Ovary (tissue), 9 donors: ENCODE data around the gene THAP11. TPM values are rescaled to one million over a fixed set of nuclear protein-coding genes. Genes with fewer than 3 reads are reported as not detected.

Source experiments
- DNase-seq, 5 donors: peaks; one replicate each; pipeline ENCODE4 v3.0.0-alpha.2; 2019 to 2020
- H3K27ac ChIP-seq, 2 donors: fragments of 200-600 bp; one replicate each; pipeline versions ENCODE4 v1.5.1 to v1.8.0; 2019 to 2022
- H3K27me3 ChIP-seq: fragments of 200-600 bp; one replicate; pipeline ENCODE4 v1.8.0; 2022
- H3K36me3 ChIP-seq: fragments of 200-600 bp; sonication (generic); one replicate; pipeline ENCODE4 v1.5.1; 2019
- H3K4me1 ChIP-seq: one replicate; pipeline ENCODE4 v1.8.1; 2013; ENCODE audit warnings: mild to moderate bottlenecking, moderate library complexity; ENCODE audit not compliant: insufficient read depth
- H3K4me3 ChIP-seq: fragments of 200-600 bp; sonication (generic); one replicate; pipeline ENCODE4 v1.5.1; 2017
- H3K9me3 ChIP-seq, 2 donors: fragments of 200-600 bp in 1 of 2; sonication (generic) in 1 of 2; one replicate each; pipeline versions ENCODE4 v1.5.1 to v1.8.1; 2013 to 2019; ENCODE audit warnings: mild to moderate bottlenecking in 1 of 2, moderate library complexity in 1 of 2
- CTCF ChIP-seq, 3 donors: fragments of 450-650 bp in 2 of 3; fragments of 200-600 bp in 1 of 3; IDR thresholded peaks; one replicate each; pipeline versions ENCODE4 v1.5.1 to v1.8.0; 2016 to 2022; ENCODE audit warnings: antibody characterized with exemption in 3 of 3, mild to moderate bottlenecking in 1 of 3
- EP300 ChIP-seq: sonication (generic); formaldehyde crosslinking; IDR thresholded peaks from one replicate; pipeline ENCODE4 v1.6.1; 2017; ENCODE audit warnings: antibody characterized with exemption
- POLR2A ChIP-seq: fragments of 450-650 bp; IDR thresholded peaks from one replicate; pipeline ENCODE4 v1.6.1; 2017; ENCODE audit warnings: antibody characterized with exemption, mild to moderate bottlenecking, moderate library complexity
- WGBS, 3 donors: extraction: QIAGEN DNeasy Blood & Tissue Kit in 1 of 3; methylation state at CpG; one replicate each; pipeline versions ENCODE4 v1.1.5 to v1.1.7; 2013 to 2017; 5-methylcytosine and 5-hydroxymethylcytosine counted together
- intact Hi-C, 4 donors: fragments of 100-400 bp; cut with DNase I; formaldehyde crosslinking; loops; one replicate each; pipeline versions ENCODE4 v1.11.0 to v1.15.1; 2022 to 2023
- polyA plus RNA-seq, 2 donors: library from polyadenylated mRNA; stranded (reverse); fragments of 200-250 nt in 1 of 2; fragments of 350-450 nt in 1 of 2; fragmentation: Illumina TruSeq in 1 of 2; extraction: RNeasy Lipid Tissue Mini Kit (QIAGEN cat#74804) in 1 of 2; gene quantifications; one replicate each; pipeline ENCODE4 v1.2.3, GENCODE V29; 2013 to 2014
- small RNA-seq: library from RNA; depleted of rRNA; stranded (forward); fragments of <200 nt; gene quantifications from one replicate; pipeline ENCODE3, GENCODE V24; 2016
- total RNA-seq, 7 donors: library from RNA; depleted of rRNA in 2 of 7; stranded (reverse); fragments of >200 nt in 2 of 7; fragmentation: NEBNext Ultra II Directional in 3 of 7; extraction: Animal tissue kit (Norgen Biotek cat#: 25700) in 3 of 7; gene quantifications; one replicate each; pipeline versions ENCODE4 v1.1.0 to v1.2.4, GENCODE V29; 2016 to 2023
- donor health status: DM: no; HTN: no; CAD: no; lungs with moderate emphysema.
- donor health status: DM: no; HTN: no; CAD: no.
- donor health status: Bipolar disorder and iron deficiency.
- donor health status: DM: yes; HTN: yes; CAD: no.
- donor health status: DM: no; HTN: no; CAD: no.
- donor health status: DM: yes; HTN: yes; CAD: no.

Gene THAP11
- total and polyA plus RNA-seq, 9 donors: 17.3 to 59.7 (median 42.9) TPM

- 91 to 99% (median 92%) methylated on average over 5 of the region's 5 CpGs for WGBS, 3 donors
- no peaks in the 10 kb centered on the region for H3K36me3 ChIP-seq
- H3K4me1 ChIP-seq: peaks cover 6% of the 10 kb centered on the region
- DNase-seq: no peak
- H3K27ac ChIP-seq: no peak overlapping the region
- H3K4me3 ChIP-seq: no peak overlapping the region
- no peaks in the 10 kb centered on the region for H3K27me3 ChIP-seq
- TF ChIP-seq EP300: no peak
- TF ChIP-seq POLR2A: no peak
- TF ChIP-seq CTCF (IDR thresholded peaks at IDR 0.05): no peak
- H3K9me3 ChIP-seq: no peaks in the 10 kb centered on the region
- intact Hi-C loops: no loop called here
Observed at GRCh38 chr16:67886387-67886786, 44.3 kb downstream of the THAP11 start.

GRCh38 chr16:67888331-67888730, 46.2 kb downstream of the THAP11 start:
- Histone ChIP-seq H3K27ac (no peak overlapping the region), H3K9me3 (no peaks in the 10 kb centered on the region), H3K4me1 (peaks cover 6% of the 10 kb centered on the region), H3K4me3 (no peak overlapping the region), H3K36me3 (no peaks in the 10 kb centered on the region), H3K27me3 (no peaks in the 10 kb centered on the region)
- 77 to 86% (median 84%) methylated on average over 3 of the region's 3 CpGs for WGBS, 3 donors
- intact Hi-C loops: no loop called here
- DNase-seq: no peak
- TF ChIP-seq EP300 (no peak), POLR2A (no peak), CTCF (IDR thresholded peaks at IDR 0.05) (no peak)

- Histone ChIP-seq H3K36me3 (no peaks in the 10 kb centered on the region), H3K27me3 (no peaks in the 10 kb centered on the region), H3K9me3 (no peaks in the 10 kb centered on the region), H3K4me3 (peak overlapping the region; percentile 38), H3K27ac (peak overlapping the region in 1 of 2 donors; percentile 11), H3K4me1 (peaks cover 16% of the 10 kb centered on the region)
- no peak for DNase-seq
- 23 to 43% (median 33%) methylated on average over 5 of the region's 5 CpGs for WGBS, 3 donors
- intact Hi-C loops: no loop called here
- no peak for TF ChIP-seq EP300
Observed at GRCh38 chr16:67892375-67892774, 50.3 kb downstream of the THAP11 start.

DNA sequence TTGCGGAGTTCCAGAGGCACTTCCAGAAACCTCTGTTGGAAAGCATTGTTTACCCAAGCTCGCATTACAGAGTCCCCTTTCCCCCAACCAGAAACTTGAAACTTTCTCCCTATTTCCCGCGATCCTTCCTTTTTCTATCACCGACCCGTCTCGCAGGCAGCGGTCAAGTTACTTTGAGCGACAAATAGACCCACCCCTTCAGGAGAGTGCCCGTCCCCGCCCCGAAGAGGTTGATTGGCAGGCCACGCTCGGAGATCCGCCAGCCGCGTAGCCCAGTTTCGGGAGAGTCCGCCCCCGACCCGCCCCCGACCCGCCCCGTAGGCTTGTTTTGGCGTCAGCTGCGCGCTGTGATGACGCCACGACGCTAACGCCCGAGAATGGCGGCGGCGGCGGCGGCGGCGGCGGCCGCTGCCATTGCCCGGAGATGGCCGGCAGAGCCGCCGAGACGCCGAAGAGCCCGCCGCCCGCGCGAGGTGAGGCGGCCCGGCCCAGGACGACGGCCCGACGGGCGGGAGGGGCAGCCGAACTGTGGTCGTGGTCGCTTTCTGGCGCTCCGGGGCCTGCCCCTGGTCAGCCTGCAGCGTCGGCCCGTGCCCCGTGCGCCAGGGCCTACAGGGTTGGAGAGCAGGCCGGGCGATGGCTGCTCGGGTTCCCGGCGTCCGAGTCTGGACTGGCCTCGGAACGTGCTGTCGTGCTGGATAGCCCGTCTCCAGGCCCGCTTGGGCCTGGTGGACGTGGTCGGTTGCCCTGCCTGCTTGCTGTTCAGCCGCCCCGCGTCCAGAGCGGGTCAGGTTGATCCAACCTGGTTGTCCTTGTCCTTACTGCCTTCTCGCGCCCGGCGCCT, 51.0 kb downstream of the THAP11 start, which contains the start of gene PSKH1:
PSKH1 (plus strand) TSS at position 356 of the 844 bp plus-strand sequence. CDS start 15,496 bp downstream, outside the sequence.
- peak within 1 kb of the TSS; percentile 89 for H3K4me3 ChIP-seq
- H3K36me3 ChIP-seq: no peaks in the 10 kb centered on the region
- intact Hi-C loops: no loop called here
- H3K4me1 ChIP-seq: peaks cover 16% of the 10 kb centered on the region
- WGBS, 3 donors: 0 to 1% (median 1%) methylated on average over 51 to 90 of the region's 90 CpGs
- H3K9me3 ChIP-seq: no peaks in the 10 kb centered on the region
- TF ChIP-seq CTCF (IDR thresholded peaks at IDR 0.05) (peak in 2 of 3 donors; percentile 8 to 22), EP300 (no peak), POLR2A (peak; percentile 83)
- no peaks in the 10 kb centered on the region for H3K27me3 ChIP-seq
- DNase-seq: peak; percentile 96 to 97 (median 97)
- peak within 1 kb of the TSS; percentile 90 to 94 for H3K27ac ChIP-seq

Small RNA genes within 50 kb of the gene (small RNA-seq; reads per million reads assigned to genes)
- gene AC040162.2 (not detected), gene NRN1L (not detected)

Other genes with a start within 250 kb of the THAP11 start
- gene CARMIL2, start 197.2 kb upstream of the THAP11 start, total RNA-seq: 1 to 10 TPM in 2 of 7 donors, under 1 TPM in 4, not detected in 1; 0.23 to 1.5 (median 0.61) TPM
- under 1 TPM; 0.10 to 0.51 TPM for gene CARMIL2, start 197.2 kb upstream of the THAP11 start, polyA plus RNA-seq
- 10 to 100 TPM; 22.5 to 40.8 (median 29.4) TPM for gene ACD, start 182.1 kb upstream of the THAP11 start, total RNA-seq
- 10 to 100 TPM in 1 of 2 donors, 1 to 10 TPM in 1; 5.3 to 35.8 TPM for gene ACD, start 182.1 kb upstream of the THAP11 start, polyA plus RNA-seq
- 10 to 100 TPM in 1 of 7 donors, 1 to 10 TPM in 6; 2.7 to 12.9 (median 5.1) TPM for gene PARD6A, start 181.4 kb upstream of the THAP11 start, total RNA-seq
- gene PARD6A, start 181.4 kb upstream of the THAP11 start, polyA plus RNA-seq: 1 to 10 TPM in 1 of 2 donors, under 1 TPM in 1; 0.53 to 3.0 TPM
- 10 to 100 TPM; 17.3 to 45.6 (median 21.7) TPM for gene ENKD1, start 175.6 kb upstream of the THAP11 start, total RNA-seq
- 10 to 100 TPM in 1 of 2 donors, 1 to 10 TPM in 1; 8.0 to 29.8 TPM for gene ENKD1, start 175.6 kb upstream of the THAP11 start, polyA plus RNA-seq
- 1 to 10 TPM; 2.2 to 8.2 (median 4.6) TPM for gene C16orf86, start 175.5 kb upstream of the THAP11 start, total RNA-seq
- 1 to 10 TPM in 1 of 2 donors, under 1 TPM in 1; 0.13 to 6.8 TPM for gene C16orf86, start 175.5 kb upstream of the THAP11 start, polyA plus RNA-seq
- gene GFOD2, start 123.0 kb upstream of the THAP11 start, total RNA-seq: 10 to 100 TPM in 6 of 7 donors, 1 to 10 TPM in 1; 8.6 to 15.9 (median 13.4) TPM
- 10 to 100 TPM in 1 of 2 donors, 1 to 10 TPM in 1; 8.3 to 10.9 TPM for gene GFOD2, start 123.0 kb upstream of the THAP11 start, polyA plus RNA-seq
- 10 to 100 TPM in 6 of 7 donors, 1 to 10 TPM in 1; 8.3 to 19.6 (median 17.1) TPM for gene RANBP10, start 35.8 kb upstream of the THAP11 start, total RNA-seq
- 10 to 100 TPM; 13.0 to 15.5 TPM for gene RANBP10, start 35.8 kb upstream of the THAP11 start, polyA plus RNA-seq
- gene TSNAXIP1, start 35.4 kb upstream of the THAP11 start, total RNA-seq: 10 to 100 TPM in 1 of 7 donors, 1 to 10 TPM in 6; 2.4 to 13.1 (median 3.2) TPM
- 1 to 10 TPM; 2.7 to 3.7 TPM for gene TSNAXIP1, start 35.4 kb upstream of the THAP11 start, polyA plus RNA-seq
- gene NUTF2, start 4.6 kb downstream of the THAP11 start, total RNA-seq: 10 to 100 TPM; 35.9 to 98.1 (median 67.8) TPM
- 100 to 1,000 TPM in 1 of 2 donors, 10 to 100 TPM in 1; 67.6 to 105 TPM for gene NUTF2, start 4.6 kb downstream of the THAP11 start, polyA plus RNA-seq
- gene CENPT, start 5.4 kb downstream of the THAP11 start, total RNA-seq: 10 to 100 TPM; 35.8 to 44.9 (median 42.0) TPM
- 10 to 100 TPM; 18.4 to 57.4 TPM for gene CENPT, start 5.4 kb downstream of the THAP11 start, polyA plus RNA-seq
- 10 to 100 TPM; 34.7 to 65.3 (median 54.0) TPM for gene EDC4, start 30.7 kb downstream of the THAP11 start, total RNA-seq
- gene EDC4, start 30.7 kb downstream of the THAP11 start, polyA plus RNA-seq: 10 to 100 TPM; 29.8 to 37.9 TPM
- 1 to 10 TPM in 6 of 7 donors, under 1 TPM in 1; 0.95 to 3.9 (median 2.5) TPM for gene NRN1L, start 42.6 kb downstream of the THAP11 start, total RNA-seq
- gene NRN1L, start 42.6 kb downstream of the THAP11 start, polyA plus RNA-seq: 1 to 10 TPM in 1 of 2 donors, not detected in 1; 4.7 TPM
- gene PSKH1, start 50.9 kb downstream of the THAP11 start, total RNA-seq: 10 to 100 TPM; 13.6 to 38.9 (median 31.6) TPM
- 10 to 100 TPM in 1 of 2 donors, 1 to 10 TPM in 1; 9.6 to 26.6 TPM for gene PSKH1, start 50.9 kb downstream of the THAP11 start, polyA plus RNA-seq
- gene CTRL, start 89.5 kb downstream of the THAP11 start, total RNA-seq: 1 to 10 TPM; 1.5 to 4.4 (median 2.5) TPM
- 1 to 10 TPM in 1 of 2 donors, under 1 TPM in 1; 0.35 to 2.5 TPM for gene CTRL, start 89.5 kb downstream of the THAP11 start, polyA plus RNA-seq
- 10 to 100 TPM; 26.2 to 64.4 (median 50.8) TPM for gene PSMB10, start 94.5 kb downstream of the THAP11 start, total RNA-seq
- 10 to 100 TPM in 1 of 2 donors, 1 to 10 TPM in 1; 5.8 to 63.1 TPM for gene PSMB10, start 94.5 kb downstream of the THAP11 start, polyA plus RNA-seq
- 10 to 100 TPM; 10.5 to 31.2 (median 22.0) TPM for gene LCAT, start 101.8 kb downstream of the THAP11 start, total RNA-seq
- 10 to 100 TPM in 1 of 2 donors, 1 to 10 TPM in 1; 7.5 to 15.0 TPM for gene LCAT, start 101.8 kb downstream of the THAP11 start, polyA plus RNA-seq
- gene SLC12A4, start 126.3 kb downstream of the THAP11 start, total RNA-seq: 10 to 100 TPM; 27.7 to 85.6 (median 56.5) TPM
- gene SLC12A4, start 126.3 kb downstream of the THAP11 start, polyA plus RNA-seq: 10 to 100 TPM; 29.7 to 48.7 TPM
- under 1 TPM in 1 of 7 donors, not detected in 6; 0.23 TPM for gene DPEP3, start 138.2 kb downstream of the THAP11 start, total RNA-seq
- gene DPEP3, start 138.2 kb downstream of the THAP11 start, polyA plus RNA-seq: under 1 TPM in 1 of 2 donors, not detected in 1; 0.05 TPM
- gene DPEP2, start 157.2 kb downstream of the THAP11 start, total RNA-seq: 1 to 10 TPM in 2 of 7 donors, under 1 TPM in 3, not detected in 2; 0.33 to 1.9 (median 0.99) TPM
- 1 to 10 TPM in 1 of 2 donors, under 1 TPM in 1; 0.76 to 3.1 TPM for gene DPEP2, start 157.2 kb downstream of the THAP11 start, polyA plus RNA-seq
- not detected for gene DPEP2NB, start 173.6 kb downstream of the THAP11 start, total RNA-seq
- not detected for gene DPEP2NB, start 173.6 kb downstream of the THAP11 start, polyA plus RNA-seq
- 10 to 100 TPM in 3 of 7 donors, 1 to 10 TPM in 4; 6.8 to 14.0 (median 9.7) TPM for gene DDX28, start 180.9 kb downstream of the THAP11 start, total RNA-seq
- gene DDX28, start 180.9 kb downstream of the THAP11 start, polyA plus RNA-seq: 1 to 10 TPM; 9.2 to 9.3 TPM
- 10 to 100 TPM in 2 of 7 donors, 1 to 10 TPM in 5; 4.8 to 15.7 (median 8.5) TPM for gene DUS2, start 181.0 kb downstream of the THAP11 start, total RNA-seq
- 1 to 10 TPM; 5.4 to 9.5 TPM for gene DUS2, start 181.0 kb downstream of the THAP11 start, polyA plus RNA-seq
- gene NFATC3, start 243.1 kb downstream of the THAP11 start, total RNA-seq: 10 to 100 TPM; 32.4 to 77.1 (median 48.2) TPM
- 10 to 100 TPM; 12.5 to 32.2 TPM for gene NFATC3, start 243.1 kb downstream of the THAP11 start, polyA plus RNA-seq